Measurements from ENCODE around the gene ATP5F1A. TPM values are rescaled to one million over a fixed set of nuclear protein-coding genes. Genes with fewer than 3 reads are reported as not detected.

Gene ATP5F1A
- total RNA-seq, 1 donor from 2014 or later, result 474 TPM

GRCh38 chr18:46054956-46055837 is 42.9 kb downstream of the ATP5F1A start:
- Mint-ChIP-seq H3K4me3 (ENCODE audit: unreplicated experiment) (no peak overlapping the region), H3K4me1 (ENCODE audit: low read depth, unreplicated experiment) (peaks cover 12% of the 10 kb centered on the region), H3K36me3 (ENCODE audit: low read depth, unreplicated experiment) (peaks cover 1% of the 10 kb centered on the region), H3K27me3 (ENCODE audit: low read depth, unreplicated experiment) (peaks cover 3% of the 10 kb centered on the region), H3K27ac (ENCODE audit: unreplicated experiment) (no peak overlapping the region), H3K9me3 (ENCODE audit: unreplicated experiment) (no peaks in the 10 kb centered on the region)
- Histone ChIP-seq H2AFZ (ENCODE audit: low read depth, low read length) (no peak overlapping the region), H3K27me3 (ENCODE audit: insufficient read depth, low read length) (no peaks in the 10 kb centered on the region), H3K27ac (ENCODE audit: low read depth, low read length) (no peak overlapping the region), H3K4me3 (ENCODE audit: insufficient read depth, low read depth, low read length) (no peak overlapping the region), H3K4me1 (ENCODE audit: insufficient read depth, low read length) (peaks cover 6% of the 10 kb centered on the region), H4K20me1 (ENCODE audit: insufficient read depth, low read length) (peaks cover 6% of the 10 kb centered on the region), H3K4me2 (ENCODE audit: low read length) (no peak overlapping the region), H3K36me3 (ENCODE audit: insufficient read depth, low read length) (no peaks in the 10 kb centered on the region), H3K9me3 (ENCODE audit: insufficient read depth, low read depth, low read length) (no peaks in the 10 kb centered on the region), H3K79me2 (ENCODE audit: insufficient read depth, low read length) (no peaks in the 10 kb centered on the region), H3K9ac (ENCODE audit: low read length) (no peak overlapping the region)
- TF ChIP-seq CTCF (IDR thresholded peaks at IDR 0.05; ENCODE audit: insufficient read depth, low read depth, low read length), result no peak
- TF ChIP-seq EZH2 (IDR thresholded peaks at IDR 0.05; ENCODE audit: insufficient read depth, low read length), result no peak
- FAIRE-seq (no peak), DNase-seq (ENCODE audit: low read depth) (no peak)

- Histone ChIP-seq H3K4me2 (ENCODE audit: low read length) (no peak overlapping the region), H3K27ac (ENCODE audit: low read depth, low read length) (no peak overlapping the region), H3K9me3 (ENCODE audit: insufficient read depth, low read depth, low read length) (no peaks in the 10 kb centered on the region), H3K4me1 (ENCODE audit: insufficient read depth, low read length) (peaks cover 6% of the 10 kb centered on the region), H3K79me2 (ENCODE audit: insufficient read depth, low read length) (no peaks in the 10 kb centered on the region), H3K4me3 (ENCODE audit: insufficient read depth, low read depth, low read length) (no peak overlapping the region), H4K20me1 (ENCODE audit: insufficient read depth, low read length) (peaks cover 6% of the 10 kb centered on the region), H3K27me3 (ENCODE audit: insufficient read depth, low read length) (no peaks in the 10 kb centered on the region), H3K36me3 (ENCODE audit: insufficient read depth, low read length) (no peaks in the 10 kb centered on the region), H2AFZ (ENCODE audit: low read depth, low read length) (no peak overlapping the region), H3K9ac (ENCODE audit: low read length) (no peak overlapping the region)
- H3K4me1 Mint-ChIP-seq (ENCODE audit: low read depth, unreplicated experiment), result peaks cover 12% of the 10 kb centered on the region
- TF ChIP-seq EZH2 (IDR thresholded peaks at IDR 0.05; ENCODE audit: insufficient read depth, low read length) (no peak), CTCF (IDR thresholded peaks at IDR 0.05; ENCODE audit: insufficient read depth, low read depth, low read length) (no peak)
- FAIRE-seq (no peak), DNase-seq (ENCODE audit: low read depth) (no peak)
- no peak overlapping the region for H3K27ac Mint-ChIP-seq (ENCODE audit: unreplicated experiment)
- H3K9me3 Mint-ChIP-seq (ENCODE audit: unreplicated experiment), result no peaks in the 10 kb centered on the region
- H3K36me3 Mint-ChIP-seq (ENCODE audit: low read depth, unreplicated experiment), result peaks cover 1% of the 10 kb centered on the region
- H3K27me3 Mint-ChIP-seq (ENCODE audit: low read depth, unreplicated experiment), result peaks cover 3% of the 10 kb centered on the region
- no peak overlapping the region for H3K4me3 Mint-ChIP-seq (ENCODE audit: unreplicated experiment)
Observed at GRCh38 chr18:46053368-46054095, 44.6 kb downstream of the ATP5F1A start.
